NCI-H345 treated with DMSO at 0.1 percent for 48 hours (cell line): ENCODE data around the gene HOXD4.

Experiments used
- DNase-seq: peaks from one replicate; lab custom pipeline; 2025; ENCODE audit not compliant: unreplicated experiment; lab: John Stamatoyannopoulos, UW

Gene HOXD4

DNA sequence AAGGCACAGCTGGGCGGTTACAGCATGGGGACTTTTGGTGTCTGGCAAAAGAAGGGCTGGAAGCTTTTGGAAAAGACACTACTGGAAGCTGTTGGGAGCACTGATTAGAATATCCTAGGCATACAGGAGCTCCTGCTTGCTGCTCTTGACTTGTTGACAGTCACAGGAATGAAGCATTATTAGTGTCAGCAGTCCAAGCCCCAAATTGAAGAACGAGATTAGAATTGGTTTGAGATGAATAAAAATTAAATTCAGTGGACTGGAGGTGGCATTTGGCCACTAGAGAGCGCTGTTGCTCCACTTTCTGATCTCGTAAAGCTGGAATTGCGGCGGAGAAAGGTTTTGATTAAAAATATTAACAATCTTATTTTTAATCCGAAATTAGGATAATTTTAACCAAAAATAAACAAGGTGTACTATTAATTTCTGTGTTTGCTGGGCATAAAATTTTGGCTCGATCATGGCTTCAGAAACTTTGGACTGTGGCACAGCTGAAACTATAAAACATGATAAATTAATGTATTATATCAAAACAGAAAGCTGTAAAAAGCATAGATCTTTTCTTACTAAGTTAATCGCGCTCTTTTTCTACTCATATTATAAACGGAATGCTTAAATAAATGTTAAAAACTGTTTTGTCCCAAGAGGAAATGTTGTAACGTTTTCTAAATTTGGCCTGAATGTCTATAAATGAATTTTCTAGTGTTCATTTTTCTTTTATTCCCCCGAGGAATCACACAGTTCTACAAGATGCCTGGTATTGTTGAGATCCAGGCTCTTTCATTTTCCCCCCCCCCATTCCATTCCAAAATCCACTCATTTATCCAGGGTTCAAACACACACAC lies 24.2 kb upstream of the HOXD4 start:
- peak; percentile 67 for DNase-seq

GRCh38 chr2:176127774-176128072 lies 23.6 kb upstream of the HOXD4 start:
- DNase-seq = no peak

DNA sequence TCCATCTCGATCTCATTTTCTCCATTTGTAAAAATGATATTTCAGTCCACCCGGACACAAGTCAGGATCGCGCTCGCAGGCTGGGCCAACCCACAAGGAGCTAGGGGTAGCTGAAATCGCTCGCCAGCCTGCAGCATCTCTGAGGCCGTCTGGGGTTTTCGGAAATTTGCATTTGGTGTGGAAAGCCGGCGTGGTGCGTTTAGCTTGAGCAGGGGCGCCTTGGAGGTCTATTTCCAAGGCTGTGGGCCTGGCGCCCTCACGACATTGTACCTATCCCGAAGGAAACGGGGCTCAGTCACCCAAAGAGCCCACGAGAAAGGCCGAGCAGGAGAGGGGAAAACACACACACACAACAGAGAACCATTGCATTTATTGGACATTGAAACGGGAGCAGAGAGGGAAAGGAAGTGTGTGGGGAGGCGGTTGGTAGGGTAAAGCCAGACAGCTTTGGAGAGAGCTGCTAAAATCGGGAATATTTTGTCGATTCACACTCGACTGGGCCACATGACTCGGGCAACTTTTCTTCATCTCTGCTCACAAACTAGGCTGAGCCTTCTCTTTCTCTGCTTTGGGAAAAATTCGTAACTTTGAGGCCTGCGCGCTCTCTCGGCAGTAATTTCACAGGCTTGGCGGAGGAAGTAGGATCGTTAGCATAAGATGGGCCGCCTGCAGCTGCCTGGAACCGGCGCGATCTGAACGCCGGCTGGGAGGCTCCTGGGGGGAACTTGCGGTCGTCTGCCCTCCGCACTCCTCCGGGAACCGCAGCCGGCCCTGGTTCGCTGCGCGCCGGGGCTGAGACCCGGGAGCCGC lies 23.0 kb upstream of the HOXD4 start:
- peak; percentile 28 for DNase-seq

GRCh38 chr2:176128982-176129796 lies 22.2 kb upstream of the HOXD4 start, which contains the start of gene HOXD8:
TSS of gene HOXD8 (plus strand) at chr2:176129705. CDS start at chr2:176130367, 662 bp downstream.
- DNase-seq = peak; percentile 64

- no peak for DNase-seq
Measured at GRCh38 chr2:176129813-176130146, 21.6 kb upstream of the HOXD4 start.

GRCh38 chr2:176130147-176130956 lies 21.0 kb upstream of the HOXD4 start:
- DNase-seq = peak; percentile 57

DNA sequence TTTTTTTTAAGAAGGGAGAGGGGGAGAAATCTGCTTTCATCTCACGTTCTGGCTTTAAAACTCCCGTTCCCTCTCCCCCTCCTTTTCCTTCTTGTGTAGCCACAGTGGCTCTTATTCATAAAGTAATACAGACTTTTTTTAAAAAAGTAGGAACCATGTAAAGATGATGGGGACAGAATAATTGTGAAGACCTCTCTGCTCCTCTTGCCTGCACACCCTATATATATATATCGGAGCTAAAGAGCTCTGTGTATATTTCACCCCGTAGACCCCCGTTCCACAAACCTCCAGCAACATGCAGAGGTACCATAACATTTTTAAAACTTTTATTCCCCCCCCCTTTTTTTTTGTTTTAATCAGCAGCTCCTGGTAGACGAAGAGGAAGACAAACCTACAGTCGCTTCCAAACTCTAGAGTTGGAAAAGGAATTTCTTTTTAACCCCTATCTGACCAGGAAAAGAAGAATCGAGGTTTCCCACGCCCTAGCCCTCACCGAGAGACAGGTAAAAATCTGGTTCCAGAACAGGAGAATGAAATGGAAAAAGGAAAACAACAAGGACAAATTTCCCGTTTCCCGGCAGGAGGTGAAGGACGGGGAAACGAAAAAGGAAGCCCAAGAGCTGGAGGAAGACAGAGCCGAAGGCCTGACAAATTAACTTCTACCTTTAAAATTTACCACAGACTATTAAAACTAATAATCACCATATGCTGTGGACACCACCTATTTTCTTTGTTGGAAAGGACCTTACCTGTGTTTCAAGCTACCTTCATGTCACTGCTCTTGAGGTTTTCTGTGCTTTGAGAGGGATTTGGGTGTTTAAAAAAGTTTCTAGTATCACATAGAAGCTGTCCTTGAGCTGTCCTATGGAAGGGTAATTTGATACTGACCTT lies 20.1 kb upstream of the HOXD4 start:
- no peak for DNase-seq

DNA sequence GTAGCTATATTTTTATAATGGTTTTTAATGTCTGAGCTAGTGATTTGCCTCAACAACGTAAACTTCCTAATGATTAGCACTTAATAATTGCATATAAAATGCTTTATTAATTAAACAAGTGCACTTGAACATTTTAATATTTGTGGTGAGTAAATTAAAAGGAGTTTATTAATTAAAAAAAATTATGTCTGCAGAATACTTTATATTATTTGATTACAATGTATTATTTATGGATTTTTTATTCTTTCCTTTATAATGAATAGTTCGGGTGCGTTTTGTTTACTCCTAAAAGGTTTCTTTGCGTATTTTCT lies 19.5 kb upstream of the HOXD4 start:
- DNase-seq = no peak

DNA sequence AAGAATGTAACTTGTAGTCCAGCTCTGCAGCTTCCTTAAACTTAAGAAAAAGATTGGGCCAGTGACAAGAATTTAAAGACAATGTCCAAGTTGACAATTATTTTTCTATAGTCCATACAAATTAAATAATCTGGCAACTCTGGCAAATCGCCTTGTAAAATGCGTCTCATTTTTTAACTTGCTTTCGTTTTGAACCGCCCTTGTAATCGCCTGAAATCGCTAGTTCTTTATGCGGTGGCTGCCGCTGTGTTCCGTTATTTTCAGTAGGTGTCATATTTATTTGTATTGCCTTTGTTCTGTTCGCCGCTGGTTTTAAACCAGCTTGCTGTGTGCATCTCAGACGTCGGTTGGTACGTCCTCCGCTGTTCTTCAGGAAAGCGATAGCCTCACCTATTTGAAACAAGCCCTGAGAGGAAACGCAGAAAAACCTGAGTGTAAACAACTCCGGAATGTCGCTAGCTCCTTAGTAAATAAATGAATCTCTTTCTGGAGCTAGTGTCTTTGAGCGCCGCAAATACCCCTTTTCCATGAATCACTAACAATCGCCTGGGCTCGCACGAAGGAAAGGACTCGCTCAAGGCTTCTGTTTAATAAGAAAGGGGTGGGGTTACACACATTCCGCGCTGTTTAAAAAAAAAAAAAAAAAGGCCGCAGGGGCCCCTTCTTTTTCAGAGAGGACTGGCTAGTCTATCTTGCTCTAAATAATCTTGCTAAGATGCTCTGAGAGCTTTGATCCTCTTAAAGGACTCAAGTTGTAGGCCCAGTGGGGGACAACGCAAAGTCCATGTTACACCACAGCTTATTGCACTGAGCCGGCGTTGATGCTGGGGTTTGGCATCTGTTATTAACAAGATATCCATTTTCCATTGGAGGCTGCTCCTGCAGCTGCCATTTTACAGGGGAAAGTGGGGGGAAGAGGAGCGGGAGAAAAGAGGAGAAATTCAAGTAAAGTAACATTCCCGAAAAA lies 18.9 kb upstream of the HOXD4 start:
- DNase-seq = no peak

DNA sequence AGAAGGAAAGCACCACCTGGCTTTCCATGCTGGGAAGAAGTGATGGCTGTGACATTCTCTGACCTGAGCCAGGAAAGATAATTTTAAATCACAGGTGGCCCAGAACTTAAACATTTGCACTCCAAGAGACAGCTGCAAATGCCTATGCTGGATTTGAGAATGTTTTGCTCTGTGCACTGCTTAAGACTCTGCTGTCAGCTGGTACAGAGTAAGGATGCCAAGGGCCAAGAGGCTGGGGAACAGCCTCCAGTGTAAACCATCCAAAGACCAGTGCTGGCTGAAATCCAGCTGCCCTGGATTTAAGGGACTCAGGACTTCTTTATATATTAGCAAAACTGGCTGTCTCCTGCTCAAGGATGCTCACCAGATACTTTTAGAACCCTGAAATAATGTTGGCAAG lies 18.0 kb upstream of the HOXD4 start:
- DNase-seq = no peak

DNA sequence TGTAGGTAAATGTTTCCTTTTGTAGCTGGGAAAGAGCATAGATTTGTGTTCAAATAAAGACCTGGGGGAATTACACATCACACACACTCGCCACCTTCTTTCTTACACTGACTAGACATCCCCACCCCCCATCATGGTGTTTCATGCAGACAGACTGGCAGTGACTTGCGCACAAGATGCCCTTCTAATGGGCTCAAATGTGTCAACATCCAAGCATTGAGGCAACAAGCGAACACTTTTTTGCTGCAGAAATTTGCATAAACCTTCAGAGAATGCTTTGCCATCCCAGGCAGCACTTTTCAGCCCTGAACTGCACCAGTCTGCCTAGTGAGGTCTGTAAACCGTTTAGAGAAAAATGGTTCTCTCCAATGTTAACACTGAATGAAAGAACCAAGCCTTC lies 17.3 kb upstream of the HOXD4 start:
- DNase-seq = no peak

- DNase-seq = no peak
Measured at GRCh38 chr2:176135035-176135440, 16.3 kb upstream of the HOXD4 start.

GRCh38 chr2:176136374-176137251 lies 14.7 kb upstream of the HOXD4 start:
- DNase-seq = no peak

GRCh38 chr2:176137252-176137580 lies 14.1 kb upstream of the HOXD4 start:
- DNase-seq = no peak

DNA sequence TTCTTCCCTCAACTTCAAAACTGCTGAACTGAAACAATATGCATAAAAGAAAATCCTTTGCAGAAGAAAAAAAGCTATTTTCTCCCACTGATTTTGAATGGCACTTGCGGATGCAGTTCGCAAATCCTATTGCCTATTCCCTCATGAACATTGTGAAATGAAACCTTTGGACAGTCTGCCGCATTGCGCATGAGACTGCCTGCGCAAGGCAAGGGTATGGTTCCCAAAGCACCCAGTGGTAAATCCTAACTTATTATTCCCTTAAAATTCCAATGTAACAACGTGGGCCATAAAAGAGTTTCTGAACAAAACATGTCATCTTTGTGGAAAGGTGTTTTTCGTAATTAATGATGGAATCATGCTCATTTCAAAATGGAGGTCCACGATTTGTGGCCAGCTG lies 13.4 kb upstream of the HOXD4 start:
- DNase-seq = no peak

GRCh38 chr2:176138526-176138922 lies 12.8 kb upstream of the HOXD4 start:
- no peak for DNase-seq

DNA sequence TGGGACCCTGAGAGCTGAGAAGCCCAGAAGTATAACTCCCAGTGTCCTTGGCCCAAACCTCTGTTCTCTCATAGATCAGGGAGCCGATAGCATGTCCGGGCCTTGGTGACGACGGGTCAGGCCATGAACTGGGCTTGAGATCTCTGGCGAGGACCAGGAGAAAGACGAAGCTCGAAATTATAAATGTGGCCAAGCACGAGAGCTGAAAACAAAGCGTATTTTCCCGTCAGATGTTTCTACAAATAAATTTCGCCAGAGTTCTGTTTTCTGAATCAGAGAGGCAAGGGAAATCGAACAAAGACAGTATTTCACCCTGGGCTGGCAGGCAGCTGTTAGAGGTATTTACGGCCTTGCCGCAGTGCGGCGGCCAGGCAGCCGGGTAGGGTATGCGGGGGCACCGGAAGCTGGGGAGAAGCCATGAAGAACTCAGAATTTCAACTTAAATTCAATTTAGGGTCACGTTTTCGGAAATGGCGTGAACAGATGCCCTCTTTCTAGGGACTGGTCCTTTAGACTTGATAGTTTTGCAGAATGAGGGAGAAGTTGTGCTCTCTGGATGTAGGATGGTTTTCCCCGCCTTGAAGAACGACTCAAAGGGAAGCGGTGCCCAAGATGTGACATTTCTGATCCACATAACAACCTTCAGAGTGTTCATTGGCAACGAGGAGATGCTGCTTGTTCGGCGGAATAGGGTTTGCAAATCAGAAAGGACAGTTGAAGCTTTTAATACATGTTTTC lies 12.3 kb upstream of the HOXD4 start:
- DNase-seq = no peak
